Karpas-422 (cell line): Measurements from ENCODE around the gene CERK. TPM values are rescaled to one million over a fixed set of nuclear protein-coding genes. Genes with fewer than 3 reads are reported as not detected.

Source experiments
- DNase-seq: peaks from one replicate; pipeline ENCODE4 v3.0.0-alpha.2; 2015
- H2AFZ ChIP-seq: fragments of 200-600 bp; sonication (generic); 2 replicates; pipeline ENCODE4 v1.6.1; 2014; ENCODE audit warnings: antibody characterized with exemption, low read length, mixed read lengths
- H3K27ac ChIP-seq: fragments of 200-600 bp; sonication (generic); 2 replicates; pipeline ENCODE4 v1.5.1; 2014; ENCODE audit warnings: mild to moderate bottlenecking, low read length, moderate library complexity
- H3K27me3 ChIP-seq: fragments of 200-600 bp; sonication (generic); 2 replicates; pipeline ENCODE4 v1.6.1; 2014; ENCODE audit warnings: low read length, mixed read lengths
- H3K36me3 ChIP-seq: fragments of 200-600 bp; sonication (generic); 2 replicates; pipeline ENCODE4 v1.6.1; 2014; ENCODE audit warnings: low read length, mixed read lengths; ENCODE audit not compliant: insufficient read depth
- H3K4me1 ChIP-seq: fragments of 200-600 bp; sonication (generic); 2 replicates; pipeline ENCODE4 v1.6.1; 2014; ENCODE audit warnings: mild to moderate bottlenecking, low read length, mixed read lengths
- H3K4me2 ChIP-seq: fragments of 200-600 bp; sonication (generic); 2 replicates; pipeline ENCODE4 v1.6.1; 2014; ENCODE audit warnings: low read length, low read depth, mild to moderate bottlenecking; ENCODE audit not compliant: poor library complexity, severe bottlenecking
- H3K4me3 ChIP-seq: fragments of 200-600 bp; sonication (generic); 2 replicates; pipeline ENCODE4 v1.5.1; 2014; ENCODE audit warnings: mild to moderate bottlenecking, antibody characterized with exemption, low read length, mixed read lengths
- H3K79me2 ChIP-seq: fragments of 200-600 bp; sonication (generic); 2 replicates; pipeline ENCODE4 v1.6.1; 2014; ENCODE audit warnings: mild to moderate bottlenecking, low read length, mixed read lengths
- H3K9ac ChIP-seq: fragments of 200-600 bp; sonication (generic); 2 replicates; pipeline ENCODE4 v1.6.0; 2014; ENCODE audit warnings: low read length
- H3K9me2 ChIP-seq: fragments of 200-600 bp; sonication (generic), shearing (Covaris generic); replicated peaks from 2 replicates; pipeline ENCODE4 v1.6.0; 2014; ENCODE audit warnings: mild to moderate bottlenecking, low read length, moderate library complexity; ENCODE audit not compliant: insufficient read depth
- H3K9me3 ChIP-seq: fragments of 300-700, 200-600 bp; sonication (generic); 2 replicates; pipeline ENCODE4 v1.6.1; 2014; ENCODE audit warnings: low read length, mixed read lengths
- H4K20me1 ChIP-seq: fragments of 200-600 bp; sonication (generic); 2 replicates; pipeline ENCODE4 v1.6.1; 2014; ENCODE audit warnings: mild to moderate bottlenecking, antibody characterized with exemption, low read length, low read depth; ENCODE audit not compliant: insufficient read depth
- total RNA-seq: library from RNA; depleted of rRNA; stranded (reverse); fragments of >200 nt; shearing (Covaris generic); gene quantifications from 2 replicates; pipeline ENCODE4 v1.2.3, GENCODE V29; 2014; ENCODE audit warnings: low replicate concordance

The CERK gene
- total RNA-seq, 1 experiment from 2014 or later = 53.8 TPM

DNA sequence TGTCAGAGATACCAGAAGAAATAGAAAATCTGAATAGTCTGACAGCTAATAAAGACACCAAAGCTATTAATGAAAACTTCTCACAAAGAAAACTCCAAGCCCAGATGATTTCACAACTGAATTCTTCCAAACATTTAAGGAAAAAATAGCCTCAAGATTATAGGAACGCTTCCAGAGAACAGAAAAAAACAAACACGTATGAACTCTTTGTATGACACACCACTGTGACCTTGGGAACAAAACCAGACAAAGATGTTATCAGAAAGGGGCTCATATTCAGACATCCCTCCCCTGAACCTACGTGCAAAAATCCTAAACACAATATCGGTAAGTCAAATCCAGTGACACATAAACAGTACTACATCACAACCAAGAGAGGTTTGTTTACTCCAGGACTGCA, 23.5 kb downstream of the CERK start:
- no peak overlapping the region for H3K9ac ChIP-seq
- peaks cover 50% of the 10 kb centered on the region; the same call in 1 of the 2 replicates for H3K36me3 ChIP-seq
- H3K4me1 ChIP-seq = no peaks in the 10 kb centered on the region
- H3K9me2 ChIP-seq = no peaks in the 10 kb centered on the region
- no peaks in the 10 kb centered on the region for H3K27me3 ChIP-seq
- H4K20me1 ChIP-seq = peaks cover 6% of the 10 kb centered on the region; the same call in 1 of the 2 replicates
- H3K4me3 ChIP-seq = no peak overlapping the region
- no peak overlapping the region for H3K27ac ChIP-seq
- H3K9me3 ChIP-seq = no peaks in the 10 kb centered on the region
- no peak overlapping the region for H3K4me2 ChIP-seq
- DNase-seq = no peak
- H2AFZ ChIP-seq = no peak overlapping the region
- no peaks in the 10 kb centered on the region; the same call in 1 of the 2 replicates for H3K79me2 ChIP-seq

GRCh38 chr22:46712288-46712687, 25.8 kb downstream of the CERK start:
- DNase-seq = no peak
- Histone ChIP-seq H3K36me3 (peaks cover 52% of the 10 kb centered on the region; the same call in 1 of the 2 replicates), H3K27ac (no peak overlapping the region), H3K27me3 (no peaks in the 10 kb centered on the region), H2AFZ (no peak overlapping the region), H3K9me2 (no peaks in the 10 kb centered on the region), H3K4me3 (no peak overlapping the region), H3K4me1 (no peaks in the 10 kb centered on the region), H4K20me1 (peaks cover 6% of the 10 kb centered on the region; the same call in 1 of the 2 replicates), H3K4me2 (no peak overlapping the region), H3K9ac (no peak overlapping the region), H3K79me2 (no peaks in the 10 kb centered on the region; the same call in 1 of the 2 replicates), H3K9me3 (no peaks in the 10 kb centered on the region)

DNA sequence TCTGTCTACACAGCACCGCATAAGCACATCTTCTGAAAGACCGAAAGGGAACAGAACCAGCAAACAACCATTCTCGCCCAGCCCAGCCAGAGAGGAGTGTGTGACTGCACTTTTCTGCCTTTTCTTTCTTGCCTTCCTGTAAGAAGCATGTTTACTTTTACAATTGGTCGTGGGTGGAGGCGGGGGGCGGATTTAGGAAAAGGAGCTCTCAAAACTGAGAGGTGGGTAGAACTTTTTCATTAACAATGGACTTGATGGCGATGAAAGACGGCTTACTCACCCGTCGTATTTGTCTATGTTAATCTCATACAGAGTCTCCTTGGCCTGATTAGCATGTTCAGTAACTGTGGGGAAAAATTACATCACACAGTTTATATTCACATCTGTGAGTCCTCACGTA, 27.2 kb downstream of the CERK start:
- Histone ChIP-seq H3K4me1 (no peaks in the 10 kb centered on the region), H3K9me2 (no peaks in the 10 kb centered on the region), H3K27ac (no peak overlapping the region), H3K79me2 (no peaks in the 10 kb centered on the region; the same call in 1 of the 2 replicates), H3K4me2 (no peak overlapping the region), H3K4me3 (no peak overlapping the region), H3K9me3 (no peaks in the 10 kb centered on the region), H3K36me3 (peaks cover 48% of the 10 kb centered on the region; the same call in 1 of the 2 replicates), H3K9ac (no peak overlapping the region), H3K27me3 (no peaks in the 10 kb centered on the region), H2AFZ (no peak overlapping the region), H4K20me1 (no peaks in the 10 kb centered on the region)
- DNase-seq = no peak

DNA sequence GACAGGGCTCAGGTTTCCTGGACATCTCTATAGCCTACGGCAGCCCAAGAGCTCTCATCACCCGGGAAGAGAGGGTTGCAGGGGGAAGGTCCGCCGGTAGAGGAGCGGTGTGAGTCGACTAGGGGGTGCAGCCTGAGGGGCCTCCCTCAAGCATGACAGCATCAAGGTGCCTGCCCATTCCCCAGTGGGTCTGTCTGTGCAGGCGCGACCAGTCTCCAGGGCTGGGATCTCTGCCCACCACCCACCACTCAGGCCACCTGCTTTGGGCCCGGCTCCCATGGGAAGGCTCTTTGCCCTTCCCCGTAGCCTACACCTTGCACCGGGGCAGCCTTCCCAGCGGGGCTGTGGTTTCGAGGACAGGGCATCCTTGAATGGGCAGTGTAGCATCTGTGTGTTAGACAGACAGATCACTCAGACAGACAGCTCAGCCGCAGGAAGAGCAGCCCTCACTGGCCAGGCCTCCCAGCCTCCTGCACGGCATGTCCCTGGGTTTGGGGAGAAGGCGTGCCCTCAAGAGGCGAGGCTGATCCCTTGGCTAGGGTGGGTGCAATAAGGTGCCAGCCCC, 29.2 kb downstream of the CERK start:
- Histone ChIP-seq H3K79me2 (no peaks in the 10 kb centered on the region), H3K4me2 (no peak overlapping the region), H3K27me3 (no peaks in the 10 kb centered on the region), H3K9ac (no peak overlapping the region), H2AFZ (no peak overlapping the region), H3K4me3 (no peak overlapping the region), H3K36me3 (peaks cover 46% of the 10 kb centered on the region; the same call in 1 of the 2 replicates), H3K9me2 (no peaks in the 10 kb centered on the region), H3K27ac (no peak overlapping the region), H3K4me1 (no peaks in the 10 kb centered on the region), H3K9me3 (no peaks in the 10 kb centered on the region), H4K20me1 (no peaks in the 10 kb centered on the region)
- DNase-seq = no peak

- Histone ChIP-seq H3K9ac (no peak overlapping the region), H3K9me2 (no peaks in the 10 kb centered on the region), H3K4me3 (no peak overlapping the region), H4K20me1 (no peaks in the 10 kb centered on the region), H3K9me3 (no peaks in the 10 kb centered on the region), H3K27me3 (no peaks in the 10 kb centered on the region), H3K27ac (no peak overlapping the region), H3K36me3 (peaks cover 43% of the 10 kb centered on the region; the same call in 1 of the 2 replicates), H3K4me2 (no peak overlapping the region), H2AFZ (no peak overlapping the region), H3K79me2 (no peaks in the 10 kb centered on the region), H3K4me1 (no peaks in the 10 kb centered on the region)
- DNase-seq = no peak
Observed at GRCh38 chr22:46707827-46708570, 30.1 kb downstream of the CERK start.

GRCh38 chr22:46707305-46707704, 30.7 kb downstream of the CERK start:
- Histone ChIP-seq H3K9me3 (no peaks in the 10 kb centered on the region), H3K9ac (no peak overlapping the region), H3K9me2 (no peaks in the 10 kb centered on the region), H3K4me1 (no peaks in the 10 kb centered on the region), H3K27ac (no peak overlapping the region), H3K4me2 (no peak overlapping the region), H3K4me3 (no peak overlapping the region), H4K20me1 (peaks cover 3% of the 10 kb centered on the region; the same call in 1 of the 2 replicates), H3K36me3 (peaks cover 40% of the 10 kb centered on the region; the same call in 1 of the 2 replicates), H2AFZ (no peak overlapping the region), H3K27me3 (no peaks in the 10 kb centered on the region), H3K79me2 (no peaks in the 10 kb centered on the region)
- DNase-seq = no peak

DNA sequence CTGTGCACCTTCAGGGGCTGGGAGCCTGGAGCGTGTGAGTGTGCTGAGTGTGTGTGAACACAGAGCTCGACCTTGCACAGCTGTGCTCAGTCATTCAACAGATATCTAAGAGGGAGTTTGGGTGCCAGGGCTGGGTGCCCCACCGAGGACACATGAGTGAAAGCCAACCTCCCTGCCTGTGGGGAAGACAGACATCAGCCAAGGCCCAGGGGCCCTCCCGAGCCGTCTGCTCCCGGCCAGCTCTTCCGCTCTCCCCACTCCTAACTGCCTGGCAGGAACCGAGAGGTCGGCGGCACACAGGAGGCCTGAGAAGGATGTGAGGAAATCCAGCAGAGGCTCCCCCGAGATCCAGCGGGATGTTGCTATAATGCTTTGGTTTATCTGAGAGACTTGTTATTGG, 32.0 kb downstream of the CERK start:
- H3K9ac ChIP-seq = no peak overlapping the region
- H4K20me1 ChIP-seq = peaks cover 3% of the 10 kb centered on the region; the same call in 1 of the 2 replicates
- no peak overlapping the region for H3K4me2 ChIP-seq

GRCh38 chr22:46703996-46704370, 34.1 kb downstream of the CERK start:
- Histone ChIP-seq H3K36me3 (peaks cover 10% of the 10 kb centered on the region; the same call in 1 of the 2 replicates), H2AFZ (no peak overlapping the region), H3K9me3 (no peaks in the 10 kb centered on the region), H3K27ac (no peak overlapping the region), H4K20me1 (peaks cover 3% of the 10 kb centered on the region; the same call in 1 of the 2 replicates), H3K9me2 (no peaks in the 10 kb centered on the region), H3K27me3 (no peaks in the 10 kb centered on the region), H3K79me2 (no peaks in the 10 kb centered on the region), H3K4me1 (no peaks in the 10 kb centered on the region), H3K9ac (no peak overlapping the region), H3K4me3 (no peak overlapping the region), H3K4me2 (no peak overlapping the region)
- DNase-seq = no peak

More for the DNA sequence above, 32.0 kb downstream of the CERK start:
- H3K79me2 ChIP-seq = no peaks in the 10 kb centered on the region
- H3K27ac ChIP-seq = no peak overlapping the region
- H3K27me3 ChIP-seq = no peaks in the 10 kb centered on the region
- no peak overlapping the region for H3K4me3 ChIP-seq
- H3K4me1 ChIP-seq = no peaks in the 10 kb centered on the region
- peaks cover 29% of the 10 kb centered on the region; the same call in 1 of the 2 replicates for H3K36me3 ChIP-seq
- no peaks in the 10 kb centered on the region for H3K9me2 ChIP-seq
- DNase-seq = no peak
- H2AFZ ChIP-seq = no peak overlapping the region
- H3K9me3 ChIP-seq = no peaks in the 10 kb centered on the region
